ENCODE measurements around the gene PPP1R1B. TPM values are rescaled to one million over a fixed set of nuclear protein-coding genes. Genes with fewer than 3 reads are reported as not detected.
"Not testable (repeated sequence)": the region's sequence is repeated elsewhere in the genome, so short reads cannot be mapped to it uniquely, and the experiment has no call there.

The PPP1R1B gene
- total RNA-seq, 4 donors from 2014 or later, result 1.5 to 5.1 TPM; not detected in 2

GRCh38 chr17:39581071-39581758, 45.5 kb upstream of the PPP1R1B start:
- Histone ChIP-seq H3K4me3 (no peak overlapping the region), H3K36me3 (no peaks in the 10 kb centered on the region), H3K27ac (no peak overlapping the region), H3K27me3 (no peaks in the 10 kb centered on the region), H3K4me1 (no peaks in the 10 kb centered on the region), H3K9me3 (no peaks in the 10 kb centered on the region)
- ATAC-seq, result no peak
- no peak for TF ChIP-seq POLR2A (IDR thresholded peaks at IDR 0.05)
- TF ChIP-seq CTCF (IDR thresholded peaks at IDR 0.05 in 4 of 5, conservative IDR thresholded peaks at IDR 0.05 in 1 of 5), result no peak
- in situ Hi-C loops (cut with MboI; ENCODE audit: low sequenced_read_pairs in 4 of 4) (no loop called here), intact Hi-C loops (cut with DNase I; ENCODE audit: low total_unique reads) (no loop called here)
- DNase-seq, result no peak

GRCh38 chr17:39581759-39582085, 45.0 kb upstream of the PPP1R1B start:
- Histone ChIP-seq H3K27ac (no peak overlapping the region), H3K4me3 (no peak overlapping the region), H3K4me1 (no peaks in the 10 kb centered on the region), H3K36me3 (no peaks in the 10 kb centered on the region), H3K27me3 (peaks cover 0 to under 1% (median 0%) of the 10 kb centered on the region in 3 donors), H3K9me3 (no peaks in the 10 kb centered on the region)
- intact Hi-C loops (cut with DNase I; ENCODE audit: low total_unique reads) (no loop called here), in situ Hi-C loops (cut with MboI; ENCODE audit: low sequenced_read_pairs in 4 of 4) (no loop called here)
- no peak for TF ChIP-seq CTCF (IDR thresholded peaks at IDR 0.05 in 4 of 5, conservative IDR thresholded peaks at IDR 0.05 in 1 of 5)
- ATAC-seq (no peak), DNase-seq (no peak)

GRCh38 chr17:39582658-39583057, 44.1 kb upstream of the PPP1R1B start:
- H3K9me3 ChIP-seq, result no peaks in the 10 kb centered on the region
- no peak overlapping the region for H3K4me3 ChIP-seq
- intact Hi-C loops (cut with DNase I; ENCODE audit: low total_unique reads) (no loop called here), in situ Hi-C loops (cut with MboI; ENCODE audit: low sequenced_read_pairs in 4 of 4) (no loop called here)
- no peak overlapping the region for H3K27ac ChIP-seq
- DNase-seq, result no peak
- no peaks in the 10 kb centered on the region for H3K4me1 ChIP-seq
- ATAC-seq, result no peak
- peaks cover 0 to 2% (median 0%) of the 10 kb centered on the region in 3 donors for H3K27me3 ChIP-seq
- H3K36me3 ChIP-seq, result no peaks in the 10 kb centered on the region
- TF ChIP-seq CTCF (IDR thresholded peaks at IDR 0.05 in 4 of 5, conservative IDR thresholded peaks at IDR 0.05 in 1 of 5), result no peak
- TF ChIP-seq POLR2A (IDR thresholded peaks at IDR 0.05), result no peak

- H3K9me3 ChIP-seq; H3K4me1 ChIP-seq; DNase-seq; H3K4me3 ChIP-seq; in situ Hi-C loops (cut with MboI; ENCODE audit: low sequenced_read_pairs in 4 of 4); intact Hi-C loops (cut with DNase I; ENCODE audit: low total_unique reads); ATAC-seq; H3K27ac ChIP-seq; H3K36me3 ChIP-seq: not testable (repeated sequence)
- peaks cover 8 to 22% (median 15%) of the 10 kb centered on the region in 3 donors for H3K27me3 ChIP-seq
Observed at GRCh38 chr17:39590180-39590579, 36.6 kb upstream of the PPP1R1B start.

GRCh38 chr17:39591958-39592954, 34.5 kb upstream of the PPP1R1B start:
- ATAC-seq (peak in 1 of 2 donors; percentile 18), DNase-seq (no peak)
- Histone ChIP-seq H3K9me3 (no peaks in the 10 kb centered on the region), H3K36me3 (no peaks in the 10 kb centered on the region), H3K4me3 (no peak overlapping the region), H3K4me1 (no peaks in the 10 kb centered on the region), H3K27ac (no peak overlapping the region), H3K27me3 (peaks cover 27 to 42% (median 36%) of the 10 kb centered on the region in 3 donors)
- intact Hi-C loops (cut with DNase I; ENCODE audit: low total_unique reads), result no loop called here
- in situ Hi-C loops (cut with MboI; ENCODE audit: low sequenced_read_pairs in 4 of 4), result no loop called here
- TF ChIP-seq CTCF (IDR thresholded peaks at IDR 0.05 in 4 of 5, conservative IDR thresholded peaks at IDR 0.05 in 1 of 5), result no peak
- TF ChIP-seq POLR2A (IDR thresholded peaks at IDR 0.05), result no peak

Data from gastrocnemius medialis (tissue), 4 donors.